Stimulated activated memory B cell treated with anti-CD40 and anti-IgM and Interleukin-4, amounts not matched to agents 10 μg/mL and 1 μg/mL and 100 μg/mL, for 72 hours (primary cell): ENCODE data around the gene GASK1A.

Experiments used
- ATAC-seq: fragments of 150-1000 bp; cut with Tn5 transposase; 2 replicates; pipeline ENCODE4 v1.10.0; 2021
- H3K27ac Mint-ChIP-seq: one replicate; pipeline ENCODE4 v1.8.0; 2022; ENCODE audit warnings: mild to moderate bottlenecking, mixed read lengths
- H3K27me3 Mint-ChIP-seq: one replicate; pipeline ENCODE4 v1.8.0; 2022; ENCODE audit warnings: mixed read lengths
- H3K36me3 Mint-ChIP-seq: one replicate; pipeline ENCODE4 v1.8.0; 2022; ENCODE audit warnings: mixed read lengths
- H3K4me1 Mint-ChIP-seq: one replicate; pipeline ENCODE4 v1.8.0; 2022; ENCODE audit warnings: mixed read lengths
- H3K4me3 Mint-ChIP-seq: one replicate; pipeline ENCODE4 v1.8.0; 2022; ENCODE audit warnings: mild to moderate bottlenecking, moderate library complexity, mixed read lengths
- H3K9me3 Mint-ChIP-seq: one replicate; pipeline ENCODE4 v1.8.0; 2022; ENCODE audit warnings: mixed read lengths

Gene GASK1A

DNA sequence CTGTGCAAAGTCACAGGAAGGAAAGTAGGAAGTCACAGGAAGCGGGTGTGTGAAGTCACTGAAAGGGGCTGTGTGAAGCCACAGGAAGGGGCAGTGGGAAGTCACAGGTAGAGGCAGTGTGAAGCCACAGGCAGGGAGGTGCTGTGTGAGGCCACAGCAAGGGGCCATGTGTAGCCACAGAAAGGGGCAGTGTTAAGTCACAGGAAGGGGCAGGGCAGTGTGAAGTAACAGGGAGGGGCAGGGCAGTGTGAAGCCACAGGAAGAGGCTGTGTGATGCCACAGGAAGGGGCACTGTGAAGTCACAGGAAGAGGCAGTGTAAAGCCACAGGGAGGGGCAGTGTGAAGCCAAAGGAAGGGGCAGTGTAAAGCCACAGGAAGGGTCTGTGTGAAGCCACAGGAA is 36.5 kb downstream of the GASK1A start:
- Mint-ChIP-seq H3K4me1 (no peaks in the 10 kb centered on the region), H3K36me3 (no peaks in the 10 kb centered on the region), H3K4me3 (no peak overlapping the region), H3K9me3 (no peaks in the 10 kb centered on the region), H3K27ac (no peak overlapping the region), H3K27me3 (peaks cover 8% of the 10 kb centered on the region)
- ATAC-seq, result no peak

DNA sequence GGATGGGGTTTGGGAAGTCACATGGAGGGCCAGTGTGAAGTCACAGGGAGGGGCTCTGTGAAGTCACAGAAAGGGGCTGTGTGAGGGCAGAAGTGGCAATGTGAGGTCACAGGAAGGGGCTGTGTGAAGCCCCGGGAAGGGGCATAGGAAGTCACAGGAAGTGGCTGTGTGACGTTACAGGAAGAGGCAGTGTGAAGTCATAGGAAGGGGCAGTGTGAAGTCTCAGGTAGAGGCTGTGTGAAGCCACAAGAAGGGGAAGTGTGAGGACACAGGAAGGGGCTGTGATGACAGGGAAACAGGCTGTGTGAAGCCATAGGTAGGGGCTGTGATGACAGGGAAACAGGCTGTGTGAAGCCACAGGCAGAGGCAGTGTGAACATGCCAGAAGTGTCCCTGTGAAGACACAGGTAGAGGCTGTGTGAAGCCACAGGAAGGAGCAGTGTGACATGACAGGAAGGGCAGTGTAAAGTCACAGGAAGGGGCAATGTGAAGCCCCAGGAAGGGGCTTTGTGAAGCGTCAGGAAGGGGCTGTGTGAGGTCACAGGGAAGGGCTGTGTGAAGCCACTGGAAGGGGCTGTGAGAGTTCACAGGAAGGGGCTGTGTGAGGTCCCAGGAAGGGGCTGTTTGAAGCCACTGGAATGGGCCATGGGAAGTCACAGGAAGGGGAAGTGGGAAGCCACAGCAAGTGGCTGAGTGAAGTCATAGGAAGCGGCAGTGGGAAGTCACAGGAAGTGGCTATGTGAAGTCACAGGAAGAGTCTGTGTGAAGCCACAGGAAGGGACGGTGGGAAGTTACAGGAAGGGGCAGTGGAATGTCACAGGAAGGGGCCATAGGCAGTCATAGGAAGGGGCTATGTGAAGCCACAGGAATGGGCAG is 37.1 kb downstream of the GASK1A start:
- Mint-ChIP-seq H3K4me3 (no peak overlapping the region), H3K27me3 (peaks cover 8% of the 10 kb centered on the region), H3K4me1 (no peaks in the 10 kb centered on the region), H3K27ac (no peak overlapping the region), H3K9me3 (no peaks in the 10 kb centered on the region), H3K36me3 (no peaks in the 10 kb centered on the region)
- no peak for ATAC-seq

DNA sequence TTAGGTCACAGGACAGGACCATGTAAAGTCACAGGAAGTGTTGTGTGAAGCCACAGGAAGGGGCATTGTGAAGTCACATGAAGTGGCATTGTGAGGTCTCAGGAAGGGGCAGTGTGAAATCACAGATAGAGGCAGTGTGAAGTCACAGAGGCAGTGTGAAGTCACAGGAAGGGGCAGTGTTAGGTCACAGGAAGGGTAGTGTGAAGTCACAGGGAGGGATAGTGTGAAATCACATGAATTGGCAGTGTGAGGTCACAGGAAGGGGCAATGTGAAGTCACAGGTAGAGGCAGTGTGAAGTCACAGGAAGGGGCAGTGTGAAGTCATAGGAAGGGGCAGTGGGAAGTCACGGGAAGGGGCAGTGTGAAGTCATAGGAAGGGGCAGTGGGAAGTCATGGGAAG is 37.9 kb downstream of the GASK1A start:
- no peaks in the 10 kb centered on the region for H3K36me3 Mint-ChIP-seq

DNA sequence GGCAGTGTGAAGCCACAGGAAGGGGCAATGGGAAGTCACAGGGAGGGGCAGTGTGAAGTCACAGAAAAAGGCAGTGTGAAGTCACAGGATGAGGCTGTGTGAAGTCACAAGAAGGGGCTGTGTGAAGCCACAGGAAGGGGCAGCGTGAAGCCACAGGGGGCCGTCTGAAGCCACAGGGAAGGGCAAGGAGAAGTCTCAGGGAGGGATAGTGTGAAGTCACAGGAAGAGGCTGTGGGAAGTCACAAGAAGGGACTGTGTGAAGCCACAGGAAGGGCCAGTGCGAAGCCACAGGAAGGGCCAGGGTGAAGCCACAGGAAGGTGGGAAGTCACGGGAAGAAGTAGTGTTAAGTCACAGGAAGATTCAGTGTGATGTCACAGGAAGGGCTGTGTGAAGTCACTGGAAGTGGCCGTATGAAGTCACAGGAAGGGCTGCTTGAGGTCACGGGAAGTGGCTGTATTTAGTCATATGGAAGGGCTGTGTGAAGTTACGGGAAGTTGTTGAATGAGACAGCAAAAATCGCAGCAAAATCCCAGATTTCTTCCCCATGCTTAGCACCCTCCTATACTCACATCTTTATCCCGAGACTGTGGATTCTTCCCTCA is 38.6 kb downstream of the GASK1A start:
- Mint-ChIP-seq H3K27me3 (peaks cover 14% of the 10 kb centered on the region), H3K27ac (no peak overlapping the region), H3K36me3 (no peaks in the 10 kb centered on the region), H3K4me1 (no peaks in the 10 kb centered on the region), H3K9me3 (no peaks in the 10 kb centered on the region), H3K4me3 (no peak overlapping the region)
- no peak for ATAC-seq

More for the DNA sequence above, 37.9 kb downstream of the GASK1A start:
- Mint-ChIP-seq H3K4me1 (no peaks in the 10 kb centered on the region), H3K4me3 (no peak overlapping the region), H3K9me3 (no peaks in the 10 kb centered on the region), H3K27ac (no peak overlapping the region), H3K27me3 (peaks cover 8% of the 10 kb centered on the region)
- ATAC-seq, result no peak

DNA sequence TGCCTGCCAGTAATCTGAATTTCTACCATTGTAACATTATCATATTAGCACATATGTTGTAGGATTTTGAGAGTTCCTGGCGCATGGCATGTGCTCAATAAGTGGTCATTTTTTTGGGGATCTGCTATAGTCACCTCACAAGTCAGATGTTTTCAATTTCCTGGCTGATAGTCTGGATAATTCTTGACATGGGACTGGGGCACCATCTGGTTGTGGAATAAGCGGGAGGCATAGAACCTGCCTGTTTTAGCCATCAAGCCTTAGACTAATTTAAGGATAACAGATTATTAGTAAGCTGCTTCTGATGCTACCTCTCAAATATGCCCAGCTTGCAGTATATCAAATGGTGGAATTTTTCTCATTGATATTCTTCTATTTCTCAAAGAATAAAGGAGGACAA is 39.1 kb downstream of the GASK1A start:
- no peaks in the 10 kb centered on the region for H3K36me3 Mint-ChIP-seq
- H3K4me3 Mint-ChIP-seq, result no peak overlapping the region
- H3K27me3 Mint-ChIP-seq, result peaks cover 19% of the 10 kb centered on the region
- H3K9me3 Mint-ChIP-seq, result no peaks in the 10 kb centered on the region
- no peak overlapping the region for H3K27ac Mint-ChIP-seq
- H3K4me1 Mint-ChIP-seq, result no peaks in the 10 kb centered on the region
- ATAC-seq, result no peak

DNA sequence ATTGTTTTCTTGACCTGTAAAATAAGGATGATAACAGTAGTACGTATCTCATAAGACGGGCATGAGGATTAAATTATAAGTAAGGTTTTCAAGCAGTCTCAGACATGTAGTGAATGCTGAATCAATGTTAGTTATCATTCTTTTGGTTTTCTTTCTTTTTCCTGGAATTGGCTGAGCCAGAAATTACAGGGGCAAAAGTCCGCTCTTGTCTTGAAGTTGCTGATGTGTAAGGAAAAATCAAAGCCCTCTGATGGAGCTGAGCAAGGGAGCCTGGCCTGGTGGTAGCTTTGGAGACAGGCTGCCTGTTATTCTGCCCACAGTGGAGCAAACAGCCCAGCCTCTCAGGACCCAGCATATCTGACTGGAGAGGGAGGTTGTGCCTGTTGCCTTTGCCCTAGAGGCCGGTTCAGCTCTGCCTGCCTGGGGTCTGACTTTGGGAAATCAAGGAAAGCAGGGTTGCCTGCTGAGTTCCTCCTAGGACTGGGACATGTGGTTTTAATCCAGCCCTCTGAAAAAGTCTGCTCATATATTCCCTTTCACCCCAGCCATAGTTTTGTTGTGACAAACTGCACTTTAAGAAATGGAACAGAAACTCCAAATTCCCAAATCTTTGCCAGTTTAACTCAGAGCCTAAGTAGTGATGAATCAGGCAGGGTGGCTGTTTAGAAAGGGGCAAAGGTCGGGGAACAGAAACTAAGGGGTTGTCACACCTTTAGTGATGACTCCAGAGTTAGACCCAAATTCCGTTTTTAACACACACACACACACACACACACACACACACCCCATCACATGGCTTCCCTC is 40.1 kb downstream of the GASK1A start:
- Mint-ChIP-seq H3K36me3 (no peaks in the 10 kb centered on the region), H3K27me3 (peaks cover 28% of the 10 kb centered on the region), H3K9me3 (no peaks in the 10 kb centered on the region), H3K27ac (no peak overlapping the region), H3K4me3 (no peak overlapping the region), H3K4me1 (peaks cover 8% of the 10 kb centered on the region)
- ATAC-seq, result no peak

DNA sequence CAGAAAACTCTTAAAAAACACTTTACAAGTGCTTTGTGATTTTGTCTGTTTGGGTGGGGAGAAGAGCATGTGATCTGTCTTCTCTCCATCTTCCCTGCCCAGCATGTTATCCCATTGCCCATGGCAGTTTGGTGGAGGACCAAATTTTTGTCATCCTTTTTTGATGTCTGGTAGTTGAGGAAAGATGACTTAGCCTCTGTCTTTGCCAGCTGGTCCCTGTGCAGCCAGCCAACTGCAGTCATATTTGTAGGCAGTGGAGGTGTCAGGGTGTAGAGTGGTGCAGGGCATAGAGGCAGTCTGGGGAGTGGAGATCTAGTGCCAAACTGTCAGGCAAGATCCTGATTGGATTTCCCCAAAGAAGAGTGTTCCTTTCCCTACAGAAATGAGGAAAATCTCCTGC is 40.7 kb downstream of the GASK1A start:
- peaks cover 10% of the 10 kb centered on the region for H3K4me1 Mint-ChIP-seq
- H3K27ac Mint-ChIP-seq, result no peak overlapping the region
- H3K27me3 Mint-ChIP-seq, result peaks cover 34% of the 10 kb centered on the region
- H3K36me3 Mint-ChIP-seq, result no peaks in the 10 kb centered on the region
- H3K4me3 Mint-ChIP-seq, result no peak overlapping the region
- H3K9me3 Mint-ChIP-seq, result no peaks in the 10 kb centered on the region
- ATAC-seq, result no peak

DNA sequence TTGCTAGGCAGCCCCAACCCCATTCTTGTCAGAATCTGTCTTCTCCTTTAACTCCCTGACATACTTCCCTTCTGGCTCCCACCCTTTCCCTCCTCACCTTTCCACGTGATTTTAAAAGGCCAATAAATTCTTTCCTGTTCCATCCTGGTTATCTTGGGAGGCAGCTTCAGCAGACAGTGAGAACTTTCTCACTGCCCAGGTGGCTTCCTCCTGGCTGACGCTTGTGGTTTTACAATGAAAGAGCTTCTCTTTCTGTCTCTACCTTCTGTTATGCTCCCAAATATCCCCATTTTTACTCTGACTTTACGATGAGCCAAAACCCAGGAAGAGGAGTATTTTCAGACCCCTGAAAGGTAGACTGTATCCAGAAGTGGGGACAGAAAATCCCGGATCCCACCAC is 42.1 kb downstream of the GASK1A start:
- H3K36me3 Mint-ChIP-seq, result no peaks in the 10 kb centered on the region
- H3K27ac Mint-ChIP-seq, result no peak overlapping the region
- H3K27me3 Mint-ChIP-seq, result peaks cover 43% of the 10 kb centered on the region
- ATAC-seq, result no peak
- H3K4me3 Mint-ChIP-seq, result no peak overlapping the region
- peaks cover 10% of the 10 kb centered on the region for H3K4me1 Mint-ChIP-seq
- H3K9me3 Mint-ChIP-seq, result no peaks in the 10 kb centered on the region

DNA sequence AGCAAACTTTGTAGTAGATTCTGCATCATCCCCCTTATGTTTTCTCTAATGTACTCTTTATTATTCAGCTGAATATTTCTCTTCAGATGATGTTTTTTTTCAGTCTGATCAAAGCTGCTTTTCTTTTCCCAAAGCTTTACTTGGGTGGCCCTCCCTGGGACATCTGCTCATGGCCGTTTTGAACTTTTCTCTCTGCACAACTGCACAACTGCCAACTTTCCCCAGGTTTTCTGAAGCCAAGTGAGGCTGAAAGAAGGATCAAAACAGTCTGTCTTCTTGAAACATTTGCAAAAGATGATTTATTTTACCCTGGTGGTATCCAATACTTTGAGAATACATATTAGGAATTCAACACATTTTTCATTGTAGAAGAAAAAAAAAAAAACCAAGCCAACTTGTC is 43.0 kb downstream of the GASK1A start:
- no peak for ATAC-seq
- no peaks in the 10 kb centered on the region for H3K9me3 Mint-ChIP-seq
- peaks cover 43% of the 10 kb centered on the region for H3K27me3 Mint-ChIP-seq
- no peak overlapping the region for H3K4me3 Mint-ChIP-seq
- no peaks in the 10 kb centered on the region for H3K36me3 Mint-ChIP-seq
- no peak overlapping the region for H3K27ac Mint-ChIP-seq
- peaks cover 10% of the 10 kb centered on the region for H3K4me1 Mint-ChIP-seq

DNA sequence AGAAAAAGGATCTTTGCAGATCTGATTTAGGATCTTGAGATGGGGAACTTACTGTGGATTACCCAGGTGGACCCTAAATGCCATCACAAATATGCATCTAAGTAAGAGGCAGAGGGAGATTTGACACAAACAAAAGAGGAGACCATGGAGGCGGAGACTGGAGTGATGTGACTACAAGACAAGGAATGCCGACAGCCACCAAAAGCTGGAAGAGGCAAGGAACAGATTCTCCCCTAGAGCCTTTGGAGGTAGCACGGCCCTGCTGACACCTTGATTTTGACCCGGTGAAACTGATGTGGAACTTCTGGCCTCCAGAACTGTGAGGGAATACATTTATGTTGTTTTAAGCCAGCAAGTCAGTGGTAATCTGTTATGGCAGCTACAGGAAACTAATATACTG is 44.0 kb downstream of the GASK1A start:
- ATAC-seq, result no peak
- H3K36me3 Mint-ChIP-seq, result no peaks in the 10 kb centered on the region
- H3K27ac Mint-ChIP-seq, result no peak overlapping the region
- H3K4me3 Mint-ChIP-seq, result no peak overlapping the region
- H3K4me1 Mint-ChIP-seq, result peaks cover 10% of the 10 kb centered on the region
- H3K9me3 Mint-ChIP-seq, result no peaks in the 10 kb centered on the region
- peaks cover 43% of the 10 kb centered on the region for H3K27me3 Mint-ChIP-seq

DNA sequence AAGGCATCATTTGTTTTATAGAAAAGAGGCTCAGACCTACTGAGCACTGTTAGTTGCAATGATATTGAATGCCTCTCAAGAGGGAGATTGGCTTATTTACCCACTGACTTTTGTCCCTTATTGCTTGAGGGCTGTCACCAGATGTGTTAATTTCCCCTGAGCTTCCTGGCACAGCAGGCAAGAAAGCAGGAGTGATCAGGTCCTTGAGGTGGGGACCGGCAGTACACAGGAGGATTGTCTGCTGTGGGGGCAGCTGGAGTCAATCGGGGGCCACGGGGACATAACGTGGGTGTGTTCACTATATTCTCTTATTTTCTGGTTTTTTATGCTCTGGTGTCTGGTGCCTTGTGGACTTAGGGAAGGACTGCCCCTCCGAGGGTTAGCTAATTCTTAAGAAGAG is 44.6 kb downstream of the GASK1A start:
- H3K4me1 Mint-ChIP-seq, result peaks cover 10% of the 10 kb centered on the region
- peaks cover 43% of the 10 kb centered on the region for H3K27me3 Mint-ChIP-seq
- no peaks in the 10 kb centered on the region for H3K9me3 Mint-ChIP-seq
- H3K36me3 Mint-ChIP-seq, result no peaks in the 10 kb centered on the region
- H3K4me3 Mint-ChIP-seq, result no peak overlapping the region
- H3K27ac Mint-ChIP-seq, result no peak overlapping the region
- ATAC-seq, result no peak

DNA sequence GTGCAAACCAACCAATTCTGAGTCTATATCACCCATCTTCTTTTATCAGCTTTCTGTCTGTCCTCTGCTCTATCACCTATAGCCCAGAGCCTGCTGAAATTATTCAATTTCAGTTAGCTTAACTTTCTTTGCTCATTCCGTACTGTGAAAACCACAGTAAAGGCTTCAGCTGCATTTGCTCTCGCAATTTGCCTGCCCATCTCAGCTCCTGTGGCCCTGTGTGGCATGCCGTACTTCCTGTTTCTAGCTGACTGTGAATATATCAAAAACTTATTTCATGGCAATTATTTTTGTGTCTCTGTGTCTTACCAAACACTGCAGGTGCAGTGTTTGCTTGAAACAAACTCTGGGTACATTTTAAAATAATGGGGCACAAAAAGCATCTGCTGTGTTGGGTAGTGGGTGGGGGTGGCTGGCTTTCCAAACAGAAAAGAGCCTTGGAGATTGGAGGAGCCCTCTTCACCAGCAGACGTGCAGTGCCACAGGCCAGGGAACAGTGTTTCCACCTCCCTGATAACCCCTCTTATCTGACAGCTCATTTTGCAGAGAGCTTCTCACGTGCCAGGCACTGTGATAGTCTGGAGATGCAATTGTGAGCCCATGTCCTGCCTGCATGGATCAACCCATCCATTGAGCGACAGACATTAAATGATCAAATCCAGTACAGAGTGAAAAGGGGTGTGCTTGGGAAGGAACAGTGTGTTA is 45.2 kb downstream of the GASK1A start:
- ATAC-seq, result no peak
- H3K9me3 Mint-ChIP-seq, result no peaks in the 10 kb centered on the region
- H3K36me3 Mint-ChIP-seq, result no peaks in the 10 kb centered on the region
- no peak overlapping the region for H3K4me3 Mint-ChIP-seq
- H3K4me1 Mint-ChIP-seq, result peaks cover 10% of the 10 kb centered on the region
- peaks cover 42% of the 10 kb centered on the region for H3K27me3 Mint-ChIP-seq
- no peak overlapping the region for H3K27ac Mint-ChIP-seq

DNA sequence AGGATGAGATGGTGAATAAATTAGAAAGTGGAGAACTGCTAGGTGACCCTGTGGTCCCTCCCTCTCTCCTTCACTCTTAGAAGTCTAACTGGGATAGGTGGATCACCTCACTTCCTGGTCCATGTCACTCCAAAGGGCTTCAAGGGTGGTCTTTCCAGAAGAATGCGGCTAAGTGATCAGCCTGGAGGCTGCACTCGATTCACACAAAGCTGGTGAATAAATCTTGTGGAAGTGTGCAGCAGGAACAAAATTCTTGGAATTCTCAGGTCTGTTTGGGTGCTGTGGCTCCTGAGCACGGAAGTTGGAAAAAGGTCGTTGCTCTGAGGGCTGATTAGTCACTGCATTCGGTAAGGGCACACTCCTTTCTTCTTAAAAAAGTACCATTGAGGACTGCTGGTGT is 46.3 kb downstream of the GASK1A start:
- Mint-ChIP-seq H3K36me3 (no peaks in the 10 kb centered on the region), H3K4me1 (peaks cover 10% of the 10 kb centered on the region), H3K27ac (no peak overlapping the region), H3K9me3 (no peaks in the 10 kb centered on the region), H3K4me3 (no peak overlapping the region), H3K27me3 (peaks cover 35% of the 10 kb centered on the region)
- no peak for ATAC-seq

DNA sequence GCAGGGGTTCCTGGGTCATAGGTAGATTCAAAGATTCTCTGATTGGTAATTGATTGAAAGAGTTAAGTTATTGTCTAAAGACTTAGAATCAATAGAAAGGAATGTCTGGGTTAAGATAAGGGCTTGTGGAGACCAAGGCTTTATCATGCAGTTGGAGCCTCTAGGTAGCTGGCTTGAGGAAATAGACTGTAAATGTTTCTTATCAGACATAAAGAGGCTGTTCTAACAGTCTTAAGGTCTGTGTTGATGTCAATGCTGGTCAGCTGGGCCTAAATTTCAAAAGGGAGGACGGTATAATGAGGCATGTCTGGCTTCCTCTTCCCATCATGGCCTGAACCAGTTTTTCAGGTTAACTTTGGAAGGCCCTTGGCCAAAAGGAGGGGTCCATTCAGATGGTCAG is 48.9 kb downstream of the GASK1A start:
- H3K27me3 Mint-ChIP-seq, result peaks cover 26% of the 10 kb centered on the region
- H3K36me3 Mint-ChIP-seq, result no peaks in the 10 kb centered on the region
- no peaks in the 10 kb centered on the region for H3K9me3 Mint-ChIP-seq
- no peak for ATAC-seq
- H3K27ac Mint-ChIP-seq, result no peak overlapping the region
- peaks cover 10% of the 10 kb centered on the region for H3K4me1 Mint-ChIP-seq
- H3K4me3 Mint-ChIP-seq, result no peak overlapping the region
